CD4-positive, alpha-beta T cell treated with Interleukin-4 for 1 hour (primary cell): ENCODE measurements around the gene SDHC.
"Not testable (repeated sequence)": the region's sequence is repeated elsewhere in the genome, so short reads cannot be mapped to it uniquely, and the experiment has no call there.

Source experiments
- DNase-seq, 2 donors: peaks; one replicate each; pipeline ENCODE4 v3.0.0-alpha.2; 2020 to 2022

SDHC gene

GRCh38 chr1:161388639-161389038, 74.5 kb downstream of the SDHC start:
- no peak for DNase-seq

GRCh38 chr1:161389158-161389557, 75.0 kb downstream of the SDHC start:
- not testable (repeated sequence) for DNase-seq

- DNase-seq = peak; percentile 94
Measured at GRCh38 chr1:161389691-161390558, 75.7 kb downstream of the SDHC start.

GRCh38 chr1:161390559-161390858, 76.3 kb downstream of the SDHC start:
- DNase-seq = no peak

DNA sequence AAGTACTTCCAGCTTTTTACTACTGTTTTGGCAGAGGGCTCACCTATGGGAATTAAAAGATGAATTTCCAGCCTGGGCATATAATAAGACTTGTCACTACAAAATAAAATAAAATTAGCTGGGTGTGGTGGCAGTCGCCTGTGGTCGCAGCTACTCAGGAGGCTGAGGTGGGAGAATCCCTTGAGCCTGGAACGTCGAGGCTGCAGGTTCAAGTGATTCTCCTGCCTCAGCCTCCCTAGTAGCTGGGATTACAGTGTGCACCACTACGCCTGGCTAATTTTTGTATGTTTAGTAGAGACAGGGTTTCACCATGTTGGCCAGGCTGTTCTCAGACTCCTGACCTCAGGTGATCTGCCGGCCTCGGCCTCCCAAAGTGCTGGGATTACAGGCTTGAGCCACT, 77.0 kb downstream of the SDHC start:
- not testable (repeated sequence) for DNase-seq

DNA sequence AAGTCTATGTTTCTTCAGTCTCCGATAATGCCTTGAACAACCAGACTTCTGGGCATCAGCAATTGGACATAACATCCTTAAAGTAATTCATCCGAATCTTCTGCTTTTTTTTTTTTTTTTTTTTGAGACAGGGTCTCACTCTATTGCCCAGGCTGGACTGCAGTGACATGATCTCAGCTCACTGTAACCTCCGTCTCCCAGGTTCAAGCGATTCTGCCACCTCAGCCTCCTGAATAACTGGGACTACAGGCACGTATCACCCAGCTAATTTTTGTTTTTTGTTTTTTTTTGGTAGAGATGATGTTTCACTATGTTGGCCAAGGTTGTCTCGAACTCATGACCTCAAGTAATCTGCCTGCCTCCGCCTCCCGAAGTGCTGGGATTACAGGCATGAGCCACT, 77.4 kb downstream of the SDHC start:
- no peak for DNase-seq

- DNase-seq = no peak
Measured at GRCh38 chr1:161393151-161393550, 79.0 kb downstream of the SDHC start.

DNA sequence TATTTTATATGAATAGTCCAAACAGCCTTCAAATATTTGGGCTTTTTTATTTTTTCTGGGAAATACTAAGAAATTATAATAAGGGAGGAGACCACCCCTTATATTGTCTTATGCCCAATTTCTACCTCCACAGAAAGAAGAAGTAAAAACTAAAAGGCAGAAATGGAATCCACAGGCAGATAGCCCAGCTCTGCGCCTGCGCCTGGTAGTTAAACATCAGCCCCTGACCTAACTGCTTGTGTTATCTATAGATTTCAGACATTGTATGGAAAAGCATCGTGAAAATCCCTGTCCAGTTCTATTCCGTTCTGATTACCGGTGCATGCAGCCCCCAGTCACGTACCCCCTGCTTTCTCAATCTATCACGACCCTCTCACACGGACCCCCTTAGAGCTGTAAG, 82.9 kb downstream of the SDHC start:
- DNase-seq = not testable (repeated sequence)

GRCh38 chr1:161398900-161399256, 84.7 kb downstream of the SDHC start:
- no peak for DNase-seq

- peak; percentile 96 to 97 for DNase-seq
Measured at GRCh38 chr1:161399257-161399998, 85.2 kb downstream of the SDHC start.

- no peak for DNase-seq
Measured at GRCh38 chr1:161402446-161402845, 88.3 kb downstream of the SDHC start.

DNA sequence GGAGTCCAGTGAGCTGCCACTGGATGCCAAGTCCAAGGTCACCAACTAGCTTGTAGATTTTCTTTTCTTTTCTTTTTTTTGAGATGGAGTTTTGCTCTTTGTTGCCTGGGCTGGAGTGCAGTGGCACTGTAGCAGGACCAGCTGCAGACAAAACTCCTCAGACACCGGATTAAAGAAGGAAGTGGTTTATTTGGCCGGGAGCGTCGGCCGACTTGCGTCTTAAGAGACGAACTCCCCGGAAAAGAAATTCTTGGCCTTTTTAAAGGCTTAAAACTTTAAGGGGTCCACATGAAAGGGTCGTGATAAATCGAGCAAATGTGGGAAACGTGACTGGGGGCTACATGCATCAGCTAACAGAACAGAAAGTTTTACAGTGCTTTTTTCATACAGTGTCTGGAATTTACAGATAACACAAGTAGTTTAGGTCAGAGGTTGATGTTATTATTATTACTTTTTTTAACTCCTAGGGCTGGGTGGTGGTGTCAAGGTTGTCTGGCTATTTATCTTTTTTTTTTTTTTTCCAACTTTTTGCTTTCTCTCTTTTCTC, 89.9 kb downstream of the SDHC start:
- no peak for DNase-seq

GRCh38 chr1:161406551-161406950, 92.4 kb downstream of the SDHC start:
- not testable (repeated sequence) for DNase-seq

DNA sequence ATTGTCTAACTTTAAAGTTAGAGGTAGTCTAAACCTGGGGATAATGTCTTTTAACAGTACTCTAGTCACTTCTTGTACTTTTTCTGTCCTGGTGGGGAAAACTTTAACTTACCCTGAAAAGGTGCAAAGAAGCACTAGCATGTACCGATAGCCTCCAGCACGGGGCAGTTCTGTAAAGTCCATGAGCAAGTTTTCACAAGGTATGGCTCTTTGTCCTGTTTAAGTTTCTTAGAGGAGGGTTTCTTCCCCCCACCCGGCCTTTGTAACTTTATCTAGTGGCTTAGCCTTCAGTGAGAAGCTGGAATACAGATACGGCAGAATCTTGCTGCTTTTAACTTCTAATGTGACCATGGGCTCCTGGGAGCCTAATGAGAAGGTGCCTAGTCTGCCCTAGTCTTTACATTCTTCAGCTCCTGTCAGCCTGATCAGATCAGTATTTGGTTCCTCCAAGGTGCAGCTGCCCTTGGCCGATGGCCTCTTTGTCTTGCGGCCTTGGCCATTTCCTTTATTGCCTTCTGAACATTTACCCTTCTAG, 93.3 kb downstream of the SDHC start:
- no peak for DNase-seq

- DNase-seq = no peak
Measured at GRCh38 chr1:161408429-161409052, 94.4 kb downstream of the SDHC start.

DNA sequence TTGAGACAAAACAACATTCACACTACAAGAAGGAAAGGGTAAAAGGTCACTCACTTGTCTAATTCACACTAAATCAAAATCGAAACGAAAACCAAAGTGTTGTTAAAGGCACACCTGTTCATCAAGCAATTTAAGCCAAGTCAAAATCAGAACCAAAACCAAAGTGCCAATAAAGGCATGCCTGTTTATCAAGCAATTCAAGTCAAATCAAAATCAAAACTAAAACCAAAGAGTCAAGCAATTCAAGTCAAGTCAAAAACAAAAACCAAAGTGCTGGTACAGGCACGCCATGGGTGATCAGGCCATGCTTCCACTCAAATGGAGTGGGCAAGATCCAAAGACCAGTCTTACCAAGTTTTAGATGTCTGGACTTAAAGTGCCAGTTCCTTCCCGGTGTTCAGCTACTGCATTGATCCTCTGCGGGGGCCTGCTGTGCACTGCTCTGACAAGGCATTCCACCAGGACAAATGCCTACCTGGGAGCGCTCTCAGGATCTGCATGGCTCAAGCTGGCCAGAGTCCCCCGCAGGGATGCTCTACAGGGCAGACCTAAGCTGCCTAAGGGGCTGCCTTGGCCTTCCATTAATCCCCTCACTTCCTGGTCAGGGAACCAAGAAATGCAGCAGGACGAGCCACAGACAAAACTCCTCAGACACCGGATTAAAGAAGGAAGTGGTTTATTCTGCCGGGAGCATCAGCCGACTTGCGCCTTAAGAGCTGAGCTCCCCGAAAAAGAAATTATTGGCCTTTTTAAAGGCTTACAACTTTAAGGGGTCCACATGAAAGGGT, 95.9 kb downstream of the SDHC start:
- DNase-seq = peak in 1 of 2 donors; percentile 70

DNA sequence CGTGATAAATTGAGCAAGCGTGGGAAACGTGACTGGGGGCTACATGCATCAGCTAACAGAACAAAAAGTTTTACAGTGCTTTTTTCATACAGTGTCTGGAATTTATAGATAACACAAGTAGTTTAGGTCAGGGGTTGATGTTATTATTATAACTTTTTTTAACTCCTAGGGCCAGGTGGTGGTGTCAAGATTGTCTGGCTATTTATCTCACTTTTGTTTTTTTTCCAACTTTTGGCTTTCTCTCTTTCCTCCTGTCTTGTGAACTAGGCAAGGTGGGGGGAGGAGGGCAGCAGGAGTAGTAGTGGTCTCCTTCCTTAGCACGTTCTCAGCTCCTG, 96.4 kb downstream of the SDHC start:
- DNase-seq = not testable (repeated sequence)
